NCI-H2196 treated with DMSO at 0.1 percent for 48 hours (cell line): ENCODE results near the gene TMEFF1.
"Not testable (repeated sequence)": the region's sequence is repeated elsewhere in the genome, so short reads cannot be mapped to it uniquely, and the experiment has no call there.

ENCODE experiments used
- DNase-seq: peaks from one replicate; lab custom pipeline; 2025; ENCODE audit not compliant: unreplicated experiment; lab: John Stamatoyannopoulos, UW

Gene TMEFF1

DNA sequence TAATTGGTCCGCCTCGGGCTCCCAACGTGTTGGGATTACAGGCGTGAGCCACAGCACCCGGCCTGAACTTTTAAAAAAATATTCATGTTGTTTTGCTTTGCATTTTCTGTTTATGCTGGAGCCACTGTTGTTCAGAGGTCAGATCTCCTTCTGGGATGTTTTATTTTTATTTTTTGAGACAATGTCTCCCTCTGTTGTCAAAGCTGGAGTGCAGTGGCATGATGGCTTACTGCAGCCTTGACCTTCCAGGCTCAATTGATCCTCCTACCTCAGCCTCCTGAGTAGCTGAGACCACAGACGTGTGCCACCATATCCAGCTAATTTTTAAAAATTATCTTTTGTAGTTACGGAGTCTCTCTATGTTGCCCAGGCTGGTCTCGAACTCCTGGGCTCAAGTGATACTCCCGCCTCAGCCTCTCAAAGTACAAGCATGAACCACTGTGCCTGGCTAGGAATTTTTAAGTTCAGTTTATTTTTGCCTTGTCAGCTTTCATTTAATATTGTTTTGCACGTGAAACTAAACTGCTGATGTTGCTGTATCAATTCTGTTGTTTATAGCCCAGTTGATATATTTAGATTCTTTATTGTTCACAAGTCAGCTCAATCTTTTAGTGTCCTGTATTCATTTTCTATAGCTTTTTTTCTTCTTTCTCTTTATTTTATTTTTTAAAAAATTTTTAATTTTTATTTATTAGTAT is 13.7 kb downstream of the TMEFF1 start:
- no peak for DNase-seq

DNA sequence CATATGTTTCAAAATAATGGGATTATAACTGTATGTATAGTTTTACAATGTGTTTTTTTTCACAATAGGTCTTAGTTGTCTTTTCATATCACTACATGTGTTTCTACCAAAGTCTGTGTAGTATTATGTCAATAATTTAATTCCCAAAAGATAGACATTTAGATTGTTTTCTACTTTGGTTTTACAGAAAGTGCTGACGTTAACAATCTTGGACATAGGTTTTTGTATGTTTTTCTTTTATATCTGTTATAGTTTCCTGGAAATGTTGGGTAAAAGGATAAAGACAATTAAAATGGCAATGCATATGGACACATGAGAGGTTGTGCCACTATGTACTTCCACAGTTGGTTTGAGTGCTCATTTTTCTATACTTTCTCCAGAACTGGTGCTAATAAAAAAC is 15.2 kb downstream of the TMEFF1 start:
- no peak for DNase-seq

DNA sequence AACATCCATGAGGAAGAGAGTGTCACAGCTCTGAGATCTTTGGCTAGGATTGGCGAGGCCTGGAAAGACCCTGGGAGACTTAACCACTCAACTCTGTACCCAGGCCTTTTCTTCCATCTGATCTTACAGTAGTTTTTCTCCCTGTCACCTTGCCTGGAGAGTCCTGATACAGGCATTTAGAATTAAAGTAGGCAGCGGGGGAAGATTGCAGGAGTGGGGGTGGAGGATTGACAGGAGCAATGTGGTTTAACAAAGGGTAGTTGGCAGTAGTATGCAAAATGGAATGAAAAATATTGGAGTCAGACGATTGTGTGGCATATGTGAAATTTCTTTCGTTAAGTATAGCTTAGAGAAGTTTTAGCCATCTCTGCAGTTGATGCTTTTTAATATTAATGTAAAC is 16.9 kb downstream of the TMEFF1 start:
- no peak for DNase-seq

DNA sequence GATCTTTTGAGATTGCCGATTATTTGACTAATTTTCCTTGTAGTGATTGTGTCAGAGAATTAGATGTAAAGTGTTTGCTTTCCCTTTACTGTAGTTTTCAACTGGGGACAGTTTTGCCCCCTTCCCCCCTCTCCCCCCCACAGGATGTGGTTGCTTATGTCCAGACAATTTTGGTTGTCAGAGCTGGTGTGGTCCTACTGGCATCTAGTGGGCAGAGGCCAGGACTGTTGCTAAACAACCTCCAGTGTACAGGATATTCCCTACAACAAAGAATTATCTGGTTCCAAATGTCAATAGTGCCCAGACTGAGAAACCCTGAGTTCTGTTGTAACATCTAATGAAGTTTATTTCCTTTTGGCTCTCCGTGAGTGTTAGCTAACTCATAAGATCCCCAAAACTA is 20.0 kb downstream of the TMEFF1 start:
- DNase-seq = no peak

DNA sequence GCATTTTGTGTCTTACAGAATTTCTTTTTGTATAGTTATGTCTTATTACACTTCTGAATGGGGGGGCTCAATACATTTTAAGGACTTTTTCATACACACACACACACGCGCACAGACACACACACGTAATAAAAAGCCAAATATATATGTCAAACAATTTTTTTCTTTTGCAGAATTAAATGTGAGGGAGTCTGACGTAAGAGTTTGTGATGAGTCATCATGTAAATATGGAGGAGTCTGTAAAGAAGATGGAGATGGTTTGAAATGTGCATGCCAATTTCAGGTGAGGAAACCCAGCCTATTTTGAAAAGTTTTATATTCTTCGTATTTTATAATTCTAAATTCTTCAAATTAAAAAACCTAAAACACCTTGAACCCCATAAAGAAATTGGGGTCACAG is 25.6 kb downstream of the TMEFF1 start:
- DNase-seq = no peak

DNA sequence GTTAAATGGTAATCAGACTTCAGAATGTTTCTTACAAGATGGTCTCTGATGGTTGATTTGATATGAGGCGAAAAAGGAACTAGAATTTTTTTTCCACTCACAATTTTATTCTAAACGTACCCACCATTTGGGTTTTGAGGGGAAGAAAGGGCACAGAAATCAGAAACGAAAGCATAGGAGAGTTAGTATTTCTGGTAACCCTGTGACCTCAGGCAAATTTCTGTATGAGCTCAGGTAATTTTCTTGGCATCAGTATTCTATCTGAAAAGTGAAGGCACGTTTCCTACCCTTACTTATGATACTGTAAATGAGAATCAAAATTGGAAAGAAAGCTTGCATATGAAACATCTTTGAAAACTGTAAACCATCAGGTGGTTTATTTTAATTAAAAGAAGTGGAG is 26.5 kb downstream of the TMEFF1 start:
- no peak for DNase-seq

DNA sequence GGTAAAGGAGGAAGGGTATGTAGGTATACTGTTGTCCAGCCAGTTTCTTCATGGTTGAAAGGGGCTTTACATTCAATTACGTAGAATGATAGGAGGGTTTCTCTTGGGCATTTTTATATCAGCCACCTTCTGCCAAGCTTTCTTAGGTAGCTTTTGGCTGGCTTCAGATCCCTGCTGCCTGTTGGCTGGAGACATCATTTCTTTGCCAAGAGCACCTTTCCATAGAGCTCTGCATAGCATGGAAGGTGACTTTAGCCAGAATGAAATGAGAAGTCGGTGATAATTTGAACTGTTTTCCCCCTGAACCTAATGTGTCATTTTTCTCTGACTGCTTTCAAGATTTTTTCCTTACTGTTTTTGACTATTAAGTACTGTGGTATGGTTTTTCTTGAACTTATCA is 26.9 kb downstream of the TMEFF1 start:
- DNase-seq = no peak

DNA sequence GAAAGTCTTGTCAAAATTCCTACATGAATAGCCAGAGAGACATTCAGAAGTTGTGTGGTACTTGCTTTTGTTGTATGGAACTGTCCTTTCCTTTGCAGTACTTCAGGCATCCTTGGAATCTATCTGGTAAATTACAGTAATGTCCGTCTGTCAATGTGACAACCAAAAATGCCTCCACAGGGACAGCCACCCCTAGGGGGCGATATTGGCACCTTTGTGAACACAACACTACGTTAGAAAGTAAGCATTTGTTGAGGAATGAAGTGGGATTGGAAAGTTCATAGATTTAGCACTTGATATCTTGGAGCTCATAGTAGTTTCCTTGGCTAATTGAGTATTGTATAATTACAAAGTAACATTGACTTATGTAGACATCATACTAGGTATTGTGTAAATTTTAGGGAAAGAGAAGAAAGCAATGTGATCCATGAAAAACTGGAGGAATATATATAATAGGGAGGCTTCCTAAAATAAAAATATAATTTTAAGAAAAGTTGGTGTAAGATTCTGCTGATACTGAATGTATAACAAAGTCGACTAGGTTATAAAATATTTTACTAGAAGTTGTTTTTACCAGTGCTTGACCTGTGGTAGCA is 32.7 kb downstream of the TMEFF1 start:
- no peak for DNase-seq

DNA sequence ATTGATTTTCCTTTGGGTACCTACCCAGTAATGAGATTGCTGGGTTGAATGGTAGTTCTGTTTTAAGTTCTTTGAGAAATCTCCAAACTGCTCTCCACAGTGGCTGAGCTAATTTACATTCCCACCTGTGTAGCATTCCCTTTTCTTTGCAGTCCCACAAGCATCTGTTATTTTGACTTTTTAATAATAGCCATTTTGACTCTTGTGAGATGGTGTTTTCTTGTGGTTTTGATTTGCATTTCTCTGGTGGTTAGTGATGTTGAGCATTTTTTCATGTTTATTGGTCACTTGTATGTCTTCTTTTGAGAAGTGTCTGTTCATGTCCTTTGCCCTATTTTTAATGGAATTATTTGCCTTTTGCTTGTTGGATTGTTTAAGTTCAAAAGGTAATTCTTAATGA is 34.4 kb downstream of the TMEFF1 start:
- DNase-seq = not testable (repeated sequence)

DNA sequence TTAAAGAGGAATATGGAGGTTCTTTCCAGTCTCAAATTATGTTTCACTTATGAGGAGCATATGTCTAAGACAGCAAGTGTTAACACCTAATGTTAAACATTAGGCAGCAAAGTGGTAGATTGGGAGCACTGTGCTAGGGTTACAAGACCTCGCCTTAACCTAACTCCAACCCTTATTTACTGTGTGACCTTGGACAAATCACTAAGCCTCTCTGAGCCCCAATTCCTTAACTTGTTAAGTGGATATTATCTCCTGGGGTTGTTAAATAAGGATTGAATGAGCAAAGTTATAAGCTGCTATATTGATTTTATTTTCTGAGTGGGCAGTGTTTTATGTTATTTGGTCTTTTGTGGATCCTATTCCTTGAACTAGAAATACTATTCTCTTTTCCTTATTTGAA is 38.3 kb downstream of the TMEFF1 start:
- DNase-seq = no peak

DNA sequence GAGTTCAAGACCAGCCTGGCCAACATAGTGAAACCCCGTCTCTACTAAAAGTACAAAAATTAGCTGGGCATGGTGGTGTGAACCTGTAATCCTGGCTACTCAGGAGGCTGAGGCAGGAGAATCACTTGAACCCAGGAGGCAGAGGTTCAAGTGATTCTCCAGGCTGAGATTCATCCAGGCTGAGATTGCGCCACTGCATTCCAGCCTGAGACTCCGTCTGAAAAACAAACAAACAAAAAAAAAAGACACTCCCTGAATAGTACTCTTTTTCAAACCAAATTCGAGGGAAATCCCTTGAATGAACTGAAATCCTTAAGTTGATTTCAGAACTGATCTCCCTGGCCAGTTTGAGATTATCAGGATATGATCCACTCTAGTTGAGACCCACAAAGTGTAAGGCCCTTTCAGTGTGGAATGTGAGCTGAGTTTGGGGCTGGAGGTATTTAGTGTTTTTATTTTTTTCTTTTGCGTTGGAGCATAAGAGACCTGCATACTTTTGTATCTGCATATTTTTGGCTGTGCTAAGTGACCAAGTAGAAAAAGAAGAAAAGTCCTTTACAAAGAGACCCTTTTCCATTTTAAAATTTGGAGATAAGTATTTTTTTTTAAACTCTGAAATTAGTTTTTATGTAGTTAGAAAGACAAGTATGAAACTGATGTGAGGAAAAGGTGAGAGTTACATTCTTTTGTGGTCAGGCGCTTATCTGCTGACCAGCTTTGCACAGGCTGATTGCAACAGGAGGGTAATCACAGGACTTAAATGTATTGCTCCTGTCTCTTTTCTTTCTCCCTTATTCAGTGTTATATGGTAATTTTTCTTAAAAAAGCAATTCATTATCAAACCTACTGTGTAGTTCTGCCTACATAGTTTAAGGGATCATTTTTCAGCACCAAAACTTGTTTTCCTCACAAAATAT is 42.9 kb downstream of the TMEFF1 start:
- DNase-seq = no peak

DNA sequence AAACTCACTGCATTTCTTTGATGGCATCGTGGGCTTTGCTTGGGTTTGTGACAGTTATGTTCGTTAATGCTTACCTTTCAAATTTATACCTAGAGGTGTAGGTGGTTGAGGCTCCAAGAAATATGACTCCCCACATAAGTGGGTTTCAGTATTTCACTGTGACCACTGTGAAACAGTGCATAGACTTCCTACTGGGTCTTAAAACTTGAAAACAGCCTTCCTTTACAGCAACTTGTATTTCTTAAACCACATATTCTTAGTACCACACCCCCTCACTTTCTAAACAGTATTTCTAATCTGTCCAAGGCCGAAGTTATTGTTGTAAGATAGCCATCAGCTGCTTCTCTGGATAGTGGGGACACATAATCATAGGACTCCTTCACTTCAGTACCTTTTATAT is 48.3 kb downstream of the TMEFF1 start:
- no peak for DNase-seq

DNA sequence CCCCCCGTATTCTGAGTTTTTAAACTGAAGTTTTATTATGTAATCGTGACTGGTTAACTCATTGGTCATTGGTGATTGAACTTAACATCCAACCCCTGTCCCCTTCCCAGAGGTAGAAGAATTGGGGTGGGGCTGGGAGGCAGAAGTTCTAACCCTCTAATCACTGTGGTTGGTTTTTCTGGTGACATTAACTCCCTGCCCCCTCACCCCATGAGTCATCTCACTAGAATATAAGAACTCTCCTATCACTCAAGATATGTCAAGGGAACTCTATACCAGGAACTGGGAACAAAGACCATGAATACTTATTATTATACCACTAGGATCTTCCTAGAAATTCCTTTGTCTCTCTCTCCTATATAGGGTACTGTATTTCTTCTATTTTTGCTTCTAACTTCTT is 52.6 kb downstream of the TMEFF1 start:
- no peak for DNase-seq

DNA sequence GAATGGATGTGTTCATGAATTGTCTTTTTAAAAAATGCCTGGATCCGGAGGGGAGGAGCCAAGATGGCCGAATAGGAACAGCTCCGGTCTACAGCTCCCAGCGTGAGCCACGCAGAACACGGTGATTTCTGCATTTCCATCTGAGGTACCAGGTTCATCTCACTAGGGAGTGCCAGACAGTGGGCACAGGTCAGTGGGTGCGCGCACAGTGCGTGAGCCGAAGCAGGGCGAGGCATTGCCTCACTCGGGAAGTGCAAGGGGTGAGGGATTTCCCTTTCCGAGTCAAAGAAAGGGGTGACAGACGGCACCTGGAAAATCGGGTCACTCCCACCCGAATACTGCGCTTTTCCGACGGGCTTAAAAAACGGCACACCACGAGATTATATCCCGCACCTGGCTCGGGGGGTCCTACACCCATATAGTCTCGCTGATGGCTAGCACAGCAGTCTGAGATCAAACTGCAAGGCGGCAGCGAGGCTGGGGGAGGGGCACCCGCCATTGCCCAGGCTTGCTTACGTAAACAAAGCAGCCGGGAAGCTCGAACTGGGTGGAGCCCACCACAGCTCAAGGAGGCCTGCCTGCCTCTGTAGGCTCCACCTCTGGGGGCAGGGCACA is 54.3 kb downstream of the TMEFF1 start:
- DNase-seq = not testable (repeated sequence)

DNA sequence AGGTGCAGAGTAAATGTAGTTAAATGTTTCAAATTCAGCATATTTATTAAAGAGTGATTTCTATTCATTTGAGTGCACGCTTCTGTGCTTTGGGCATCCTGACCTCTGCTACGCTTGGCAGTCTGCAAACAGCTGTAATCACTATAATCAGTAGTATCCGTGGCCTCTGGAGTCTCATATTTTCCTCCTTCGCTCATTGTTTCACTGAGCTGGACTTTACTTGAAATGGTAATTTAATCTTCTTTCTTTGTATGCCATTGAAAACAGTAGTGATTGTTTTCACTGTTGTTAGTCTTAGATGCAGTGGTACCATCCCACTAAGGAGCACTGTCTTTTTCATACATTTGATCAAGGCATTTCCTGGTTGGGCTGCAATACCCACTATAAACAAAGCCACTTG is 61.5 kb downstream of the TMEFF1 start:
- peak; percentile 7 for DNase-seq

DNA sequence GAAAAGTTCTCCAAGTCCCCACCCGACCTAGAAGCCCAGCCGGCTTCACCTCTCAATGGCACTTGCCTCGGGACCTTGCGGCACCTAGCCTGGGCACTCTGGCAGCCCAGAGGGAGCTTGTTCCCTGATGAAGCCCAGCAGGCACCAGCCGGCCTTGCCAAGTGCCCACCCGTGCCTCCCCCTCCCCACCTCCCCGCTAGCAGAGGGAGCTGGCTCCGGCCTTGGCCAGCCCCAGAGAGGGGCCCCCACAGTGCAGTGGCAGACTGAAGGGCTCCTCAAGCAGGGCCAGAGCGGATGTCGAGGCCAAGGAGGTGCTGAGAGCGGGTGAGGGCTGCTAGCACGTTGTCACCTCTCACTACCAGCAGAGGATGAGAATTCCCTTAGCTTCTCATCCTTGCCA is 67.4 kb downstream of the TMEFF1 start:
- no peak for DNase-seq

DNA sequence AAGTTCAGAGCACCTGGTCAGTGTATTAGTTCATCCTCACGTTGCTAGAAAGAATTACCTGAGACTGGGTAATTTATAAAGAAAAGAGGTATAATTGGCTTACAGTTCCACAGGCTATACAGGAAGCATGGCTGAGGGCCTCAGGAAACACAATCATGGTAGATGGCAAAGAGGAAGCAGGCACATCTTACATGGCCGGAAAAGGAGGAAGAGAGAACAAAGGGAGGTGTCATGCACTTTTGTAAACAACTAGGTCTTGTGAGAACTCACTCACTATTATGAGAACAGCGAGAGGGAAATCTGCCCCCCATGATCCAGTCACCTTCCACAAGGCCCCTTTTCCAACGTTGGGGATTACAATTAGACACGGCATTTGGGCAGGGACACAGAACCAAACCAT is 76.1 kb downstream of the TMEFF1 start:
- DNase-seq = no peak

DNA sequence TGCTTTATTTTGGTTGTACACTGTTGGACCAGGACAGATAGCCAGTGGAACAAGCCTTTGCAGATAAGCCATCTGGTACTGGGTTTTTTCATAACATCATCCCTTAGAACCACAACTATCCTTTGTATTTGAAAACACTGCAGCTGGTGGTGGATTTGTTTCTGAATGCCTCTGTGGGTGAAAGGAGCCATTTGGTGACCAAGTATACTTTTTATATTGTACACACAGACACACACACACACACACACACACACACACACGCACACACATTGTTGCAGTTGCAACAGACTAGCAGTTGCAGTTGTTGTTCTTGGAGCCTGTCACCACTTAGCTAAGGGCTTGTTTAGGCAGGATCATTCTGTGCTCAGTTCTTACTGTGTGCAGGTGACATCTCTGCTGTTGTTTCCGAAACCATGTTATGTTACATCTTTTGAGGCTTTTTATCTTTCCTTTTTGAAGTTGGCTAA is 82.0 kb downstream of the TMEFF1 start:
- no peak for DNase-seq

DNA sequence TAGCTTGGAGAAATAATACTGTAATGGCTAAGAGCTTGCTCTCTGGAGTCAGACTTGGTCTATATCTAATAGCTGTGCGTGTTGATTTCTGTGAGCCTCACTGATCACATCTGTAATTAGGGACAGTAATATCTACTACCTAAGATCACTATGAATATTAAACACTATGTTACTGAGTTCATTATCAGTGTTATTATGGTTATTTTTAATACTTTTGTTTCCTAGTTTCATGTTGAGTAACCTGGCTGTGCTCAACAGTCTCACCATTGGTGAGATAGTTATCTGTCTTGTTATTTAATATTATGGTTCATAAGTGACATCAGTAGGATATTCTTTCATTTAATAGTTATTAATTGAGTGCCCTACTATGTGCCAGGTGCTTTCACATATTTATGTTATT is 82.5 kb downstream of the TMEFF1 start:
- no peak for DNase-seq

DNA sequence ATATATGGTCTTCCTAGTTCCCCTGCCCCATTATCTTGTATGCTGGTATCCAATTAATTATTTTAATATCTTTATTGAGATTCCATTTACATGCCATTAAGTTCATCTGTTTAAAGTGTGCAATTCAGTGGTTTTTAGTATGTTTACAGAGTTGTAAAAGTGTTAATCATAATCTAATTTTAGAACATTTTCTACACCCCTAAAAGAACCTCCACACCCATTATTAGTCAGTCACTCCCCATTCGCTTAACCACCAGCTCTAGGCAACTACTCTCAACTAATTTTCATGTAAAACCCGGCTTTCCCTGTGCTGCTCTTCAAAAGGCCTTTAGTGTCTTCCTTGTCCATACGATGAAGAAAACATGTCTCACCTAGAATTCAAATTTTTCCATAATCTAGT is 84.1 kb downstream of the TMEFF1 start:
- no peak for DNase-seq

DNA sequence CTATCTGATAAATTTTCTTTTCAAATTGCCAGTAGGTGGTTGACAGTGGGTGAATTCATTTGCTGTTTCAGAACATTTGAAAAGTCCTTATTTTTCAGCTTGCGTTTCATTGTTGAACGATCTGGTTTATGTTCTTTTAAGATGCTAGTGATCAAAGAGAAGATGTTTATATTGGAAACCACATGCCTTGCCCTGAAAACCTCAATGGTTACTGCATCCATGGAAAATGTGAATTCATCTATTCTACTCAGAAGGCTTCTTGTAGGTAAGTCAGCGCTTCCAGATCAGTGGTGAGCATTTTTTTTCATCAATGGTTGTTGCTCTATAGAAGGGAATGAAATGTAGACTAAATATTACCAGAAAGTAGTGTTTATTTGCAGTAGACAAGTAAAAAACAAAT is 88.3 kb downstream of the TMEFF1 start:
- DNase-seq = no peak

DNA sequence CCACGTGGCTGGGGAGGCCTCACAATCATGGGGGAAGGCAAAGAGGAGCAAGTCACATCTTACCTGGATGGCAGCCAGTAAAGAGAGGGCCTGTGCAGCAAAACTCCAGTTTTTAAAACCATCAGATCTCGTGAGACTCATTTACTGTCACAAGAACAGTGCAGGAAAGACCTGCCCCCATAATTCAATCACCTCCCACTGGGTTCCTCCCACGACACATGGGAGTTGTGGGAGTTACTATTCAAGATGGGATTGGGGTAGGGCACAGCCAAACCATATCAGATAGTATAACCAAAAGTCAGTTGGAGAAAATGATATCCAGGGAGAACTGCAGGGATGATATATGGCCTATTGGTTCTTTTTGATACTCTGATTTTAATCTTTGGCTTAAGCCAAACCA is 94.9 kb downstream of the TMEFF1 start:
- DNase-seq = no peak
